Measurements from ENCODE around the gene HEG1. TPM values are rescaled to one million over a fixed set of nuclear protein-coding genes. Genes with fewer than 3 reads are reported as not detected.

HEG1 gene
- total RNA-seq, 1 experiment from 2014 or later: 10.4 TPM

- DNase-seq (ENCODE audit: extremely low read depth, low read depth): no peak
Observed at GRCh38 chr3:125023833-125024555, 31.8 kb downstream of the HEG1 start.

- DNase-seq (ENCODE audit: extremely low read depth, low read depth): no peak
Observed at GRCh38 chr3:125022206-125022605, 33.6 kb downstream of the HEG1 start.

- DNase-seq (ENCODE audit: extremely low read depth, low read depth): no peak
Observed at GRCh38 chr3:125019271-125019670, 36.5 kb downstream of the HEG1 start.

- no peak for DNase-seq (ENCODE audit: extremely low read depth, low read depth)
Observed at GRCh38 chr3:125017406-125017805, 38.4 kb downstream of the HEG1 start.

GRCh38 chr3:125014570-125015179 is 41.1 kb downstream of the HEG1 start:
- no peak for DNase-seq (ENCODE audit: extremely low read depth, low read depth)

GRCh38 chr3:125013095-125013494 is 42.7 kb downstream of the HEG1 start:
- no peak for DNase-seq (ENCODE audit: extremely low read depth, low read depth)

- no peak for DNase-seq (ENCODE audit: extremely low read depth, low read depth)
Observed at GRCh38 chr3:125011941-125012340, 43.9 kb downstream of the HEG1 start.

- no peak for DNase-seq (ENCODE audit: extremely low read depth, low read depth)
Observed at GRCh38 chr3:125010393-125010792, 45.4 kb downstream of the HEG1 start.

- DNase-seq (ENCODE audit: extremely low read depth, low read depth): no peak
Observed at GRCh38 chr3:125008766-125009165, 47.0 kb downstream of the HEG1 start.

GRCh38 chr3:125006291-125006731 is 49.5 kb downstream of the HEG1 start:
- no peak for DNase-seq (ENCODE audit: extremely low read depth, low read depth)

- no peak for DNase-seq (ENCODE audit: extremely low read depth, low read depth)
Observed at GRCh38 chr3:125005676-125006075, 50.1 kb downstream of the HEG1 start.

GRCh38 chr3:125005222-125005621 is 50.6 kb downstream of the HEG1 start:
- DNase-seq (ENCODE audit: extremely low read depth, low read depth): no peak

GRCh38 chr3:125003859-125004595 is 51.8 kb downstream of the HEG1 start:
- DNase-seq (ENCODE audit: extremely low read depth, low read depth): no peak

GRCh38 chr3:125003369-125003853 is 52.4 kb downstream of the HEG1 start:
- DNase-seq (ENCODE audit: extremely low read depth, low read depth): no peak

GRCh38 chr3:125002414-125003368 is 53.1 kb downstream of the HEG1 start:
- no peak for DNase-seq (ENCODE audit: extremely low read depth, low read depth)

- DNase-seq (ENCODE audit: extremely low read depth, low read depth): no peak
Observed at GRCh38 chr3:125001557-125002413, 54.0 kb downstream of the HEG1 start.

GRCh38 chr3:125000661-125001060 is 55.1 kb downstream of the HEG1 start:
- no peak for DNase-seq (ENCODE audit: extremely low read depth, low read depth)

GRCh38 chr3:124999897-125000435 is 55.8 kb downstream of the HEG1 start:
- DNase-seq (ENCODE audit: extremely low read depth, low read depth): no peak

GRCh38 chr3:124999317-124999716 is 56.5 kb downstream of the HEG1 start:
- DNase-seq (ENCODE audit: extremely low read depth, low read depth): no peak
